BE2C (cell line): ENCODE data around the gene RIC8A.

Experiments
- DNase-seq: peaks from one replicate; pipeline ENCODE4 v3.0.0-alpha.2; 2020
- H3K27me3 ChIP-seq: fragments of 250-450 bp; sonication (Bioruptor Pico); 2 replicates; pipeline ENCODE4 v1.5.1; 2020; ENCODE audit warnings: mild to moderate bottlenecking
- H3K36me3 ChIP-seq: fragments of 250-450 bp; sonication (Bioruptor Pico); 2 replicates; pipeline ENCODE4 v1.5.1; 2020; ENCODE audit warnings: mild to moderate bottlenecking
- H3K4me1 ChIP-seq: fragments of 250-450 bp; sonication (Bioruptor Pico); 2 replicates; pipeline ENCODE4 v1.5.1; 2020
- H3K4me3 ChIP-seq: 2 replicates; pipeline ENCODE4 v1.5.1; 2011; ENCODE audit warnings: low read depth, low read length
- H3K9me3 ChIP-seq: fragments of 250-450 bp; sonication (Bioruptor Pico); 2 replicates; pipeline ENCODE4 v1.5.1; 2020
- CTCF ChIP-seq: IDR thresholded peaks from 2 replicates; pipeline ENCODE4 v1.5.1; 2012; ENCODE audit warnings: mild to moderate bottlenecking, low read depth, low read length

RIC8A gene

GRCh38 chr11:200224-201003 is 7.1 kb upstream of the RIC8A start:
- DNase-seq = no peak
- Histone ChIP-seq H3K4me1 (no peaks in the 10 kb centered on the region), H3K4me3 (no peak overlapping the region), H3K27me3 (no peaks in the 10 kb centered on the region), H3K36me3 (no peaks in the 10 kb centered on the region), H3K9me3 (no peaks in the 10 kb centered on the region)
- no peak for TF ChIP-seq CTCF

- no peaks in the 10 kb centered on the region for H3K4me1 ChIP-seq
- no peaks in the 10 kb centered on the region for H3K36me3 ChIP-seq
- H3K9me3 ChIP-seq = no peaks in the 10 kb centered on the region
- no peaks in the 10 kb centered on the region for H3K27me3 ChIP-seq
- no peak for TF ChIP-seq CTCF
- H3K4me3 ChIP-seq = no peak overlapping the region
- DNase-seq = no peak
These were observed 5.5 kb upstream of the RIC8A start for GRCh38 chr11:201966-202365.

- H3K4me1 ChIP-seq = no peaks in the 10 kb centered on the region
- no peak for TF ChIP-seq CTCF
- DNase-seq = no peak
These were observed 5.0 kb upstream of the RIC8A start for GRCh38 chr11:202490-202889.

GRCh38 chr11:203056-203944 is 4.2 kb upstream of the RIC8A start:
- H3K9me3 ChIP-seq = no peaks in the 10 kb centered on the region
- no peak overlapping the region for H3K4me3 ChIP-seq
- H3K27me3 ChIP-seq = no peaks in the 10 kb centered on the region
- DNase-seq = no peak
- H3K36me3 ChIP-seq = no peaks in the 10 kb centered on the region
- H3K4me1 ChIP-seq = no peaks in the 10 kb centered on the region
- TF ChIP-seq CTCF = no peak

More at GRCh38 chr11:202490-202889, 5.0 kb upstream of the RIC8A start:
- H3K4me3 ChIP-seq = no peak overlapping the region
- H3K9me3 ChIP-seq = no peaks in the 10 kb centered on the region
- H3K36me3 ChIP-seq = no peaks in the 10 kb centered on the region
- no peaks in the 10 kb centered on the region for H3K27me3 ChIP-seq

- H3K4me1 ChIP-seq = no peaks in the 10 kb centered on the region
- DNase-seq = no peak
- H3K4me3 ChIP-seq = no peak overlapping the region
These were observed 3.4 kb upstream of the RIC8A start for GRCh38 chr11:203945-204586.

More at GRCh38 chr11:203945-204586, 3.4 kb upstream of the RIC8A start:
- Histone ChIP-seq H3K27me3 (no peaks in the 10 kb centered on the region), H3K36me3 (no peaks in the 10 kb centered on the region), H3K9me3 (no peaks in the 10 kb centered on the region)
- no peak for TF ChIP-seq CTCF
